ENCODE data around the gene KCNRG.
A peak's percentile ranks its signal among the peaks of the same experiment; 100 is the strongest.
"Not testable (repeated sequence)": the region's sequence is repeated elsewhere in the genome, so short reads cannot be mapped to it uniquely, and the experiment has no call there.

The KCNRG gene

DNA sequence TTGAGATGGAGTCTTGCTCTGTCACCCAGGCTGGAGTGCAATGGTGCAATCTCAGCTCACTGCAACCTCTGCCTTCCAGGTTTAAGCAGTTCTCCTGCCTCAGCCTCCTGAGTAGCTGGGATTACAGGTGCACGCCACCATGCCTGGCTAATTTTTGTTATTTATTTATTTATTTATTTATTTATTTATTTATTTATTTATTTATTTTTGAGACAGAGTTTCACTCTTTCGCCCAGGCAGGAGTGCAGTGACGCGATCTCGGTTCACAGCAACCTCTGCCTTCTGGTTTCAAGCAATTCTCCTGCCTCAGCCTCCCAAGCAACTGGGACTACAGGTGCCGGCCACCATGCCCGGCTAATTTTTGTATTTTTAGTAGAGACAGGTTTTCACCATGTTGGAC lies 47.1 kb downstream of the KCNRG start:
- not testable (repeated sequence) for H3K27me3 ChIP-seq (ENCODE audit: control insufficient read depth in 1 of 2, insufficient read depth in 1 of 2, low read length in 2 of 2); H3K14ac ChIP-seq (ENCODE audit: low read length in 2 of 2); H2BK120ac ChIP-seq (ENCODE audit: low read depth, low read length); H3K9ac ChIP-seq (ENCODE audit: low read length); H2AK5ac ChIP-seq (ENCODE audit: low read length, severe bottlenecking); H2BK15ac ChIP-seq (ENCODE audit: low read depth, poor library complexity, severe bottlenecking); H2AFZ ChIP-seq (ENCODE audit: low read depth, low read length); H3K4ac ChIP-seq (ENCODE audit: low read depth in 1 of 2, low read length in 2 of 2); H3K4me2 ChIP-seq (ENCODE audit: low read length, poor library complexity, severe bottlenecking); H4K91ac ChIP-seq (ENCODE audit: low read length); H3K9me3 ChIP-seq (ENCODE audit: control insufficient read depth, low read length); H3K4me3 ChIP-seq (ENCODE audit: insufficient read depth in 1 of 2, low read depth in 1 of 2, low read length in 2 of 2); H2BK5ac ChIP-seq (ENCODE audit: low read depth, low read length, poor library complexity, severe bottlenecking); H3K79me1 ChIP-seq (replicated peaks; ENCODE audit: low read length, poor library complexity, severe bottlenecking); H3K4me1 ChIP-seq (ENCODE audit: control insufficient read depth, insufficient read depth, low read depth, low read length); DNase-seq; H3K23ac ChIP-seq (ENCODE audit: low read length in 2 of 2); H3K18ac ChIP-seq (ENCODE audit: low read depth in 1 of 2, low read length in 2 of 2); H3K27ac ChIP-seq (ENCODE audit: low read length, poor library complexity, severe bottlenecking); H2BK12ac ChIP-seq (ENCODE audit: low read length in 2 of 2); H4K8ac ChIP-seq (ENCODE audit: low read length)
- H3K36me3 ChIP-seq (ENCODE audit: control insufficient read depth in 1 of 2, insufficient read depth in 2 of 2, low read depth in 1 of 2, low read length in 2 of 2) = peaks cover 2 to 68% of the 10 kb centered on the region in 2 experiments
- WGBS = 95% methylated on average over 2 of the region's 7 CpGs

DNA sequence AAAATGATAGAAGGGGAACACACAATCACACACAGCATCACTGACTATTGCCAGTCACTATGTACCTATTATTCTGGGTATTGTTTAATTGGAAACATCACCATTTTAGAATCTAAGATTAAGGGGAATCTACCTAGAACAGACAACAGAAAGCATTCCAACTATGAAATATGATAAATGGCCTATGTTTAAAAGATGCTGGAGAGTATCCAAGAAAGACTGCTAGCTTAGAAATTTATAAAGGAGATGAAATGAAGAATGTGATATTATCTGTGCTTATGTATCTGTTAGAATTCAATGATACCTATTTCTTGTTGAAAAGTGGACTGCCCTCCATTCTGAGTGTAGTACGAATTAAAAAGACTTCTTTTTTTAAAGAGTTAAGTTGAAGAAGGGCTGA lies 50.5 kb downstream of the KCNRG start:
- H3K9ac ChIP-seq (ENCODE audit: low read length) = no peak overlapping the region
- H2AK5ac ChIP-seq (ENCODE audit: low read length, severe bottlenecking) = no peak overlapping the region
- no peaks in the 10 kb centered on the region for H3K9me3 ChIP-seq (ENCODE audit: control insufficient read depth, low read length)
- no peak overlapping the region for H4K8ac ChIP-seq (ENCODE audit: low read length)
- H2BK120ac ChIP-seq (ENCODE audit: low read depth, low read length) = no peak overlapping the region
- no peak overlapping the region for H3K4me2 ChIP-seq (ENCODE audit: low read length, poor library complexity, severe bottlenecking)
- no peak overlapping the region for H4K91ac ChIP-seq (ENCODE audit: low read length)
- H2BK12ac ChIP-seq (ENCODE audit: low read length in 2 of 2) = no peak overlapping the region
- no peak overlapping the region for H2BK5ac ChIP-seq (ENCODE audit: low read depth, low read length, poor library complexity, severe bottlenecking)
- no peaks in the 10 kb centered on the region for H3K27me3 ChIP-seq (ENCODE audit: control insufficient read depth in 1 of 2, insufficient read depth in 1 of 2, low read length in 2 of 2)
- H2AFZ ChIP-seq (ENCODE audit: low read depth, low read length) = no peak overlapping the region
- no peak overlapping the region for H3K18ac ChIP-seq (ENCODE audit: low read depth in 1 of 2, low read length in 2 of 2)
- no peak for DNase-seq
- no peak overlapping the region for H3K4ac ChIP-seq (ENCODE audit: low read depth in 1 of 2, low read length in 2 of 2)
- WGBS = 100% methylated on average over 1 of the region's 1 CpG
- H3K4me3 ChIP-seq (ENCODE audit: insufficient read depth in 1 of 2, low read depth in 1 of 2, low read length in 2 of 2) = no peak overlapping the region
- H3K4me1 ChIP-seq (ENCODE audit: control insufficient read depth, insufficient read depth, low read depth, low read length) = no peaks in the 10 kb centered on the region
- H3K79me1 ChIP-seq (replicated peaks; ENCODE audit: low read length, poor library complexity, severe bottlenecking) = peaks cover 6% of the 10 kb centered on the region
- peaks cover 0 to 67% of the 10 kb centered on the region in 2 experiments for H3K36me3 ChIP-seq (ENCODE audit: control insufficient read depth in 1 of 2, insufficient read depth in 2 of 2, low read depth in 1 of 2, low read length in 2 of 2)
- H2BK15ac ChIP-seq (ENCODE audit: low read depth, poor library complexity, severe bottlenecking) = no peak overlapping the region
- no peak overlapping the region for H3K23ac ChIP-seq (ENCODE audit: low read length in 2 of 2)
- no peak overlapping the region for H3K27ac ChIP-seq (ENCODE audit: low read length, poor library complexity, severe bottlenecking)
- H3K14ac ChIP-seq (ENCODE audit: low read length in 2 of 2) = no peak overlapping the region

DNA sequence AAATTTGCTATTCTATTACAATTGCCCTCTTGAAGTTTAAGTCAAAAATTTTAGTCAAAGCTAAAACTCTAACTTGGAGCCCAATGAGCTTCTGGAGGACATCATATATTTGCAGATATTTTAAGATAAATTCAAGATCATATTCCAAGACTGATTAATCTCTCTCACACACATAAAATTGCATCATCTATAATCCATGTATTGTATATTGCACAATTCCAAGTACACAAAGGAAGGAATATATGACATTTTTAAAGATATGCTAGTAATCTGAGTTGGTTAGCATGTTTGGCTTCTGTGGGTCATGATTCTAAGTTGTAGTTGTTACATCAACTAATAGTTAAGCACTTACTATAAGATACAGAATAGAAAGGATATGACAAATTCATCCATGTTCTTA lies 53.3 kb downstream of the KCNRG start:
- no peaks in the 10 kb centered on the region for H3K9me3 ChIP-seq (ENCODE audit: control insufficient read depth, low read length)
- DNase-seq = no peak
- H4K8ac ChIP-seq (ENCODE audit: low read length) = no peak overlapping the region
- no peak overlapping the region for H3K9ac ChIP-seq (ENCODE audit: low read length)
- H3K27ac ChIP-seq (ENCODE audit: low read length, poor library complexity, severe bottlenecking) = no peak overlapping the region
- H3K27me3 ChIP-seq (ENCODE audit: control insufficient read depth in 1 of 2, insufficient read depth in 1 of 2, low read length in 2 of 2) = no peaks in the 10 kb centered on the region
- H3K79me1 ChIP-seq (replicated peaks; ENCODE audit: low read length, poor library complexity, severe bottlenecking) = peaks cover 6% of the 10 kb centered on the region
- H3K36me3 ChIP-seq (ENCODE audit: control insufficient read depth in 1 of 2, insufficient read depth in 2 of 2, low read depth in 1 of 2, low read length in 2 of 2) = peaks cover 0 to 62% of the 10 kb centered on the region in 2 experiments
- H3K18ac ChIP-seq (ENCODE audit: low read depth in 1 of 2, low read length in 2 of 2) = no peak overlapping the region
- peaks cover 2% of the 10 kb centered on the region for H3K4me1 ChIP-seq (ENCODE audit: control insufficient read depth, insufficient read depth, low read depth, low read length)
- no peak overlapping the region for H3K4me3 ChIP-seq (ENCODE audit: insufficient read depth in 1 of 2, low read depth in 1 of 2, low read length in 2 of 2)
- no peak overlapping the region for H3K14ac ChIP-seq (ENCODE audit: low read length in 2 of 2)
- no peak overlapping the region for H2AFZ ChIP-seq (ENCODE audit: low read depth, low read length)
- H2BK12ac ChIP-seq (ENCODE audit: low read length in 2 of 2) = no peak overlapping the region
- H3K23ac ChIP-seq (ENCODE audit: low read length in 2 of 2) = no peak overlapping the region
- no peak overlapping the region for H2BK120ac ChIP-seq (ENCODE audit: low read depth, low read length)
- H2BK15ac ChIP-seq (ENCODE audit: low read depth, poor library complexity, severe bottlenecking) = no peak overlapping the region
- H3K4ac ChIP-seq (ENCODE audit: low read depth in 1 of 2, low read length in 2 of 2) = peak overlapping the region in 1 of 2 experiments; percentile 73
- no peak overlapping the region for H2BK5ac ChIP-seq (ENCODE audit: low read depth, low read length, poor library complexity, severe bottlenecking)
- no peak overlapping the region for H3K4me2 ChIP-seq (ENCODE audit: low read length, poor library complexity, severe bottlenecking)
- H2AK5ac ChIP-seq (ENCODE audit: low read length, severe bottlenecking) = no peak overlapping the region
- H4K91ac ChIP-seq (ENCODE audit: low read length) = no peak overlapping the region

DNA sequence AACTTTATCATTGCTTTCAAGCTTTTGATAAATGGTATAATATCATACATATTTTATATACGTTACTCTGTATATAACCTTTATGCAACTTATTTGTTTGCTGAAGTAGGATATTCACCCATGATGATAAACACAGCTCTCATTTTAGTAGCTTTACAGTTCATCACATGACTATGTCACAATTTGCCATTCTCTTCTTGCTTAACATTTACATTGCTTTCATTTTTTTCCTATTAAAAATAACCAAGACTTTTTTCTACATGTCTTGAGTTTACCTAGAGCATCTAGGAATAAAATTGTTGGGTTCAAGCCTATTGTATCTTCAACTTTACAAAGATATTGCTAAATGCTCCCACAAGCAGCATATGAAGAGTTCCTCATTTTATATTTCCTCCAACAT lies 54.0 kb downstream of the KCNRG start:
- no peaks in the 10 kb centered on the region for H3K9me3 ChIP-seq (ENCODE audit: control insufficient read depth, low read length)
- peaks cover 2% of the 10 kb centered on the region for H3K4me1 ChIP-seq (ENCODE audit: control insufficient read depth, insufficient read depth, low read depth, low read length)
- peaks cover 6% of the 10 kb centered on the region for H3K79me1 ChIP-seq (replicated peaks; ENCODE audit: low read length, poor library complexity, severe bottlenecking)
- H2AK5ac ChIP-seq (ENCODE audit: low read length, severe bottlenecking) = no peak overlapping the region
- DNase-seq = peak; percentile 56
- H3K27me3 ChIP-seq (ENCODE audit: control insufficient read depth in 1 of 2, insufficient read depth in 1 of 2, low read length in 2 of 2) = no peaks in the 10 kb centered on the region
- no peak overlapping the region for H2BK120ac ChIP-seq (ENCODE audit: low read depth, low read length)
- no peak overlapping the region for H3K9ac ChIP-seq (ENCODE audit: low read length)
- H4K8ac ChIP-seq (ENCODE audit: low read length) = no peak overlapping the region
- no peak overlapping the region for H2BK15ac ChIP-seq (ENCODE audit: low read depth, poor library complexity, severe bottlenecking)
- no peak overlapping the region for H3K14ac ChIP-seq (ENCODE audit: low read length in 2 of 2)
- no peak overlapping the region for H3K18ac ChIP-seq (ENCODE audit: low read depth in 1 of 2, low read length in 2 of 2)
- H3K36me3 ChIP-seq (ENCODE audit: control insufficient read depth in 1 of 2, insufficient read depth in 2 of 2, low read depth in 1 of 2, low read length in 2 of 2) = peaks cover 0 to 60% of the 10 kb centered on the region in 2 experiments
- H2BK12ac ChIP-seq (ENCODE audit: low read length in 2 of 2) = no peak overlapping the region
- H3K4me3 ChIP-seq (ENCODE audit: insufficient read depth in 1 of 2, low read depth in 1 of 2, low read length in 2 of 2) = no peak overlapping the region
- no peak overlapping the region for H3K4me2 ChIP-seq (ENCODE audit: low read length, poor library complexity, severe bottlenecking)
- H2AFZ ChIP-seq (ENCODE audit: low read depth, low read length) = no peak overlapping the region
- no CpG with 5 or more reads among the region's 1 CpG for WGBS
- H4K91ac ChIP-seq (ENCODE audit: low read length) = no peak overlapping the region
- H2BK5ac ChIP-seq (ENCODE audit: low read depth, low read length, poor library complexity, severe bottlenecking) = no peak overlapping the region
- no peak overlapping the region for H3K4ac ChIP-seq (ENCODE audit: low read depth in 1 of 2, low read length in 2 of 2)
- no peak overlapping the region for H3K23ac ChIP-seq (ENCODE audit: low read length in 2 of 2)
- H3K27ac ChIP-seq (ENCODE audit: low read length, poor library complexity, severe bottlenecking) = no peak overlapping the region

Measured in mesenchymal stem cell (in vitro differentiated cells and primary cell).